Measurements from ENCODE around the gene ZBBX. TPM values are rescaled to one million over a fixed set of nuclear protein-coding genes. Genes with fewer than 3 reads are reported as not detected.

ZBBX gene
- total and polyA plus RNA-seq, 2 of the 4 experiments (the other 2 are of a cell fraction): not detected

DNA sequence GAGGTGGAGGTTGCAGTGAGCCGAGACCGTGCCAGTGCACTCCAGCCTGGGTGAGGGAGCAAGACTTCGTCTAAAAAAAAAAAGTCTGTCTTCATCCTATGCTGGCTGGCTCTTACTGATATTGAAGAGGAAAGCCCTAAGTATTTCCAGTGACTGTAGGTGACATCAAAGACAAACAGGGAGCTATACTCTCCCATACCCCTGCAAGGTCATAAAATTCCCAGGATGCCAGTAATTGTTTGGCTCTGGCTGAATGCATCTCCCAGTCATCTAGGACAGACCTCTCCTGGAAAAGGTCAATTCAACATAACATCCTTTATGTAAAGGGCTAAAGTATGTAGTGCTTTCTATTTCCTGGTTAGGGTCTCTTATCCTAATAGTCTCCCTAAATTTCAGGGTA is 8.0 kb downstream of the ZBBX start:
- intact Hi-C loops (cut with micrococcal nuclease) (no loop called here), dilution Hi-C loops (cut with HindIII; ENCODE audit: low sequenced_read_pairs, unreplicated experiment) (no loop called here), in situ Hi-C loops (cut with MboI; ENCODE audit: low sequenced_read_pairs) (loop anchor here (10.0 kb wide), 1 partner anchor 513 kb away; no protein-coding TSS in a partner anchor)
- Histone ChIP-seq H3K23ac (ENCODE audit: low read depth, low read length) (no peak overlapping the region), H2AFZ (replicated peaks; ENCODE audit: low read length, poor library complexity) (no peak overlapping the region), H3K4me1 (ENCODE audit: control insufficient read depth, insufficient read depth, low read length) (no peaks in the 10 kb centered on the region), H4K8ac (ENCODE audit: low read depth in 2 of 2, low read length in 2 of 2) (no peak overlapping the region), H3K4ac (ENCODE audit: low read depth, low read length) (no peak overlapping the region), H3K36me3 (ENCODE audit: control insufficient read depth, insufficient read depth, low read length) (no peaks in the 10 kb centered on the region), H3K14ac (replicated peaks; ENCODE audit: low read depth, low read length) (no peak overlapping the region), H2BK20ac (ENCODE audit: low read depth, low read length) (no peak overlapping the region), H2BK120ac (ENCODE audit: low read depth, low read length) (no peak overlapping the region), H3K9me1 (ENCODE audit: insufficient read depth, low read length) (no peaks in the 10 kb centered on the region), H2AK5ac (ENCODE audit: low read depth, low read length) (no peak overlapping the region), H3K4me2 (ENCODE audit: low read depth, low read length) (no peak overlapping the region), H2BK5ac (ENCODE audit: low read depth, low read length, poor library complexity, severe bottlenecking) (no peak overlapping the region), H2AK9ac (replicated peaks; ENCODE audit: low read depth, low read length, poor library complexity) (no peak overlapping the region), H3K9me3 (ENCODE audit: control insufficient read depth, insufficient read depth, low read length) (no peaks in the 10 kb centered on the region), H3K9ac (ENCODE audit: low read depth, low read length) (no peak overlapping the region), H3K4me3 (ENCODE audit: insufficient read depth, low read depth, low read length) (no peak overlapping the region), H3K27ac (ENCODE audit: insufficient read depth, low read length) (no peak overlapping the region), H4K20me1 (ENCODE audit: insufficient read depth, low read length) (no peaks in the 10 kb centered on the region), H4K5ac (ENCODE audit: low read depth, low read length) (no peak overlapping the region), H3K79me1 (ENCODE audit: low read depth in 1 of 2, low read length in 2 of 2) (no peaks in the 10 kb centered on the region), H3K27me3 (ENCODE audit: control insufficient read depth, insufficient read depth, low read length) (no peaks in the 10 kb centered on the region), H3K18ac (ENCODE audit: low read depth, low read length) (no peak overlapping the region), H2BK15ac (ENCODE audit: low read depth, low read length) (no peak overlapping the region), H4K91ac (ENCODE audit: insufficient read depth, low read depth, low read length) (no peak overlapping the region), H3K56ac (ENCODE audit: extremely low read depth, insufficient read depth, low read length) (no peak overlapping the region)
- TF ChIP-seq NFE2L2 (IDR thresholded peaks at IDR 0.05; ENCODE audit: low read depth, low read length) (no peak), SMC3 (IDR thresholded peaks at IDR 0.05; ENCODE audit: low read depth, low read length) (no peak), BHLHE40 (IDR thresholded peaks at IDR 0.05; ENCODE audit: low read depth, low read length) (no peak), MAFK (IDR thresholded peaks at IDR 0.05; ENCODE audit: low read depth, low read length) (no peak), CEBPB (IDR thresholded peaks at IDR 0.05; ENCODE audit: low read depth, low read length) (no peak), MXI1 (IDR thresholded peaks at IDR 0.05; ENCODE audit: borderline replicate concordance, low read depth, low read length) (no peak), RCOR1 (IDR thresholded peaks at IDR 0.05; ENCODE audit: insufficient replicate concordance, low read length) (no peak), RAD21 (IDR thresholded peaks at IDR 0.05; ENCODE audit: low read length) (no peak), FOS (IDR thresholded peaks at IDR 0.05; ENCODE audit: low read depth, low read length) (no peak), MAZ (IDR thresholded peaks at IDR 0.05; ENCODE audit: borderline replicate concordance, low read depth, low read length) (no peak), RFX5 (IDR thresholded peaks at IDR 0.05; ENCODE audit: low read depth, low read length) (no peak)
- TF ChIP-seq, protein P1, sequence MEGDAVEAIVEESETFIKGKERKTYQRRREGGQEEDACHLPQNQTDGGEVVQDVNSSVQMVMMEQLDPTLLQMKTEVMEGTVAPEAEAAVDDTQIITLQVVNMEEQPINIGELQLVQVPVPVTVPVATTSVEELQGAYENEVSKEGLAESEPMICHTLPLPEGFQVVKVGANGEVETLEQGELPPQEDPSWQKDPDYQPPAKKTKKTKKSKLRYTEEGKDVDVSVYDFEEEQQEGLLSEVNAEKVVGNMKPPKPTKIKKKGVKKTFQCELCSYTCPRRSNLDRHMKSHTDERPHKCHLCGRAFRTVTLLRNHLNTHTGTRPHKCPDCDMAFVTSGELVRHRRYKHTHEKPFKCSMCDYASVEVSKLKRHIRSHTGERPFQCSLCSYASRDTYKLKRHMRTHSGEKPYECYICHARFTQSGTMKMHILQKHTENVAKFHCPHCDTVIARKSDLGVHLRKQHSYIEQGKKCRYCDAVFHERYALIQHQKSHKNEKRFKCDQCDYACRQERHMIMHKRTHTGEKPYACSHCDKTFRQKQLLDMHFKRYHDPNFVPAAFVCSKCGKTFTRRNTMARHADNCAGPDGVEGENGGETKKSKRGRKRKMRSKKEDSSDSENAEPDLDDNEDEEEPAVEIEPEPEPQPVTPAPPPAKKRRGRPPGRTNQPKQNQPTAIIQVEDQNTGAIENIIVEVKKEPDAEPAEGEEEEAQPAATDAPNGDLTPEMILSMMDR (conservative IDR thresholded peaks at IDR 0.05; ENCODE audit: low read depth, low read length): no peak
- TF ChIP-seq, protein P2, sequence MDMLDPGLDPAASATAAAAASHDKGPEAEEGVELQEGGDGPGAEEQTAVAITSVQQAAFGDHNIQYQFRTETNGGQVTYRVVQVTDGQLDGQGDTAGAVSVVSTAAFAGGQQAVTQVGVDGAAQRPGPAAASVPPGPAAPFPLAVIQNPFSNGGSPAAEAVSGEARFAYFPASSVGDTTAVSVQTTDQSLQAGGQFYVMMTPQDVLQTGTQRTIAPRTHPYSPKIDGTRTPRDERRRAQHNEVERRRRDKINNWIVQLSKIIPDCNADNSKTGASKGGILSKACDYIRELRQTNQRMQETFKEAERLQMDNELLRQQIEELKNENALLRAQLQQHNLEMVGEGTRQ (IDR thresholded peaks at IDR 0.05; ENCODE audit: low read depth, low read length): no peak
- CTCF ChIA-PET: no interaction called here
- no TSS peak for BruUV-seq (replicated peaks)
- no peak for DNase-seq
- no peak for ATAC-seq (ENCODE audit: low read depth)
- POLR2A ChIA-PET (ENCODE audit: unreplicated experiment): no interaction called here
- no CpG with 5 or more reads among the region's 3 CpGs for WGBS, 2 experiments (ENCODE audit: extremely low coverage in 2 of 2, insufficient read length in 1 of 2)
